Mesenteric fat pad (tissue), 1 donor: ENCODE measurements around the gene BCL2L1. TPM values are rescaled to one million over a fixed set of nuclear protein-coding genes. Genes with fewer than 3 reads are reported as not detected.

Experiments
- DNase-seq: peaks from one replicate; pipeline ENCODE4 v3.0.0-alpha.2; 2020; ENCODE audit warnings: low spot score
- total RNA-seq: library from RNA; stranded (reverse); fragmentation: NEBNext Ultra II Directional; extraction: Animal tissue kit (Norgen Biotek cat#: 25700); gene quantifications from one replicate; pipeline ENCODE4 v1.2.1, GENCODE V29; 2021
- donor health status: DM: yes; HTN: yes; CAD: no.

The BCL2L1 gene
- total RNA-seq, 1 donor from 2014 or later = 135 TPM

DNA sequence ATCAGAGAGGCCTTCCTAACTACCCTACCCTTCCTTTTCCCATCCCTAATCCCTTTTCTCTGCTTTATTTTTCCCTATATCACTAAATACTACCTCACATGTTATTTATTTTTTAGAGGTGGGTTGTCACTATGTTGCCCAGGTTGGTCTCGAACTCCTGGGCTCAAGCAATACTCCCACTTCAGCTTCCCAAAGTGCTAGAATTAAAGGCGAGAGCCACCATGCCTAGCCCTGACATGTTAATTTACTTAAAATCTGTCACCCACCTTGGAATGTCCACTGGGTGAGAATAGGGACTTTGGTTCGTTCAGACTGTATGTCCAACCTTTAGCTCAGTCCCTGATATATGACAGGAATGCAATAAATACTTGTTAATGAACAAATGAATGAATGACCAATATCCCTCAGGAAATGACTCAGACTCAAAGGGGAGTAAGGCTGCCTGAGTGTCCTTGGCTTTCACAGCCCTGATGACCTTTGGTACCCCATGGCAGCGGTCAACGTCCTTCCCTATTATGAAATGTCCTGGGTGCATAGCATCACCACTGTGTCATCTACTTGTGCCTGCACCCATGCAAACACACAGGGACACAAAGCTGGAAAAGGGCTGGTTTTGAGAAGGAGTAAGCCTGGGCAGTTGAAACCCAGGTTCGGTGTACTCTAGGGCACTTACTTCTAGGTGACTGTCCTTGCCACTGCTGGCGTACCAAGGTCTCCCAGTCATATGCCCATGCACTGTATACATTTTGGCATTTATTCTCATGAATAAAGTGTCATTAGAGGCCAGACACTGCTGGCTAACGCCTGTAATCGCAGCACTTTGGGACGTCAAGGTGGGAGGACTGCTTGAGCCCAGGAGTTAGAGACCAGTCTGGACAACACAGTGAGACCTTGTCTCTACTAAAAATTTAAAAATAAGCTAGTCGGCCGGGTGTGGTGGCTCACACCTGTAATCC is 26.5 kb downstream of the BCL2L1 start:
- DNase-seq = no peak

DNA sequence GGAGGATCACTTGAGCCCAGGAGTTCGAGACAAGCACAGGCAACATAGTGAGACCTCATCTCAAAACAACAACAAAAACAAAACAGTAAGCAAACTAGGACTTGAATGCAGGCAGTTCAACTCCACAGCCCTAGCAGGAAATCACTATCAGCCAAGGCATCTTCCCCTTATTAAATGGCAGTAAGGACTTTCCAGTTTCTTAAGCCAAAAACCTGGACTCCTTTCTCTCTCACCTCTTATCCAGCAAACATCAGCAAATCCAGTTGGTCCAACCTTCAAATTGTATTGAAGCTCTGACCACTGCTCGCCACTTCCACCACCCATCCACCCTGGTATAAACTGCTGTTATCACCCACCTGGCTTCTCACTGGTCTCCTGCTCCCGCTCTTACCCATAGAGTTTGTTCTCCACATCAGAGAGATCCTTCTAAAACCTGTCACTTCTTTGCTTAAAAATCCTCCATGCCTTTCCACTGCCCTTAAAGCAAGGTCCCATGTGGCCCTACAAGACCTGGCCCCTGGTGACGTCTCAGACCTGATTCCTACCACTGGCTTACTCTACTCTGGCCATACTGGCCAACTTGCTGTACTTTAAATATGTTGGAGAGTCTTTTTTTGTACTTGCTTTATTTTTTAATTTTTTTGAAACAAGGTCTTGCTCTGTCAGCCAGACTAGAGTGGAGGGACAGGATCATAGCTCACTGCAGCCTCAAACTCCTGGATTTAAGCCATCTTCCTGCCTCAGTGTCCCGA is 27.6 kb downstream of the BCL2L1 start:
- no peak for DNase-seq

DNA sequence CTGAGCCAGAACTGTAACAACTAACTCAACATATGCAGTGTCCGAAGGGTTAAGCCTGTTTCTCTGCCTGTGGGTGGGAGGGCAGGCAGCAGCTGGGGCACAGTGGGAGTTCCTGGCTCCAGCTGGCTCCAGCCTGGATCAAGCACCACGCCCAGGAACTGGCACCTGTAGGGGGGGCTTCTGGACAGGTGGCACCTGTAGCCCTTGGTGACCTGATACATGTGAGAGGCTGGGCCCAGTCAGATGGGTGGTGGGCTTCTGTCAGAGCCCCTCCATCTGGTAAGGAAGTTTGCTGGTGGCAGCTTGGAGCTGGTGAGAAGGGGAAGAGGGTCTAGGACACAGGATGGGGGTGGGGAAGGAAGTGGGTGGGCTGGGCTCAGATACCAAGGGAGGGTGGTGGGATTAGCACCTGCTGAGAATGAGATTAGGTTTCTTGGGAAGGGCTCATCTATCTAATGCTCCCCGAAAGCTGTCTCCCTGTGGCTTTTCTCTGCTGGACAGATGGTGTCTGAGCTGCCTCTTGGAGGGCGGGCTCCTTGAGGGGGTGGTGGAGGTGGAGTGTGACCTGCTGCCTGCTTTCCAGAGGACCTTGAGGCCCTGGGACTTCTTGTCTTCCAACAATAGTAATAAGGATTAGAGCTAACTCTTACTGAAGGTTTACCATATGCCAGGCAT is 28.5 kb downstream of the BCL2L1 start:
- DNase-seq = no peak

DNA sequence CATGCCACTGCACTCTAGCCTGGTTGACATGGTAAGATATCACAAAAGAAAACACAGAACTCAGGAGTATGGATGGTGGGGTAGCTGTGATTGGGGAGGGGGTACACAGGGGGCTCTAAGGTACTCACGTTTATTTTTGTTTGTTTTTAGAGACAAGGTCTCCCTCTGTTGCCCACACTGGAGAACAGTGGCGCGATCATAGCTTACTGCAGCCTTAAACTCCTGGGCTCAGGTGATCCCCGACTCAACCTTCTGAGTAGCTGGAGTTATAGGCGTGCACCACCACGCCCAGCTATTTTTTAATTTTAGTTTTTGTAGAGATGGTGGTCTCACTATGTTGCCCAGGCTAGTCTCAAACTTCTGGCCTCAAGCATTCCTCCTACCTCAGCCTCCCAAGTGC is 29.3 kb downstream of the BCL2L1 start:
- no peak for DNase-seq

DNA sequence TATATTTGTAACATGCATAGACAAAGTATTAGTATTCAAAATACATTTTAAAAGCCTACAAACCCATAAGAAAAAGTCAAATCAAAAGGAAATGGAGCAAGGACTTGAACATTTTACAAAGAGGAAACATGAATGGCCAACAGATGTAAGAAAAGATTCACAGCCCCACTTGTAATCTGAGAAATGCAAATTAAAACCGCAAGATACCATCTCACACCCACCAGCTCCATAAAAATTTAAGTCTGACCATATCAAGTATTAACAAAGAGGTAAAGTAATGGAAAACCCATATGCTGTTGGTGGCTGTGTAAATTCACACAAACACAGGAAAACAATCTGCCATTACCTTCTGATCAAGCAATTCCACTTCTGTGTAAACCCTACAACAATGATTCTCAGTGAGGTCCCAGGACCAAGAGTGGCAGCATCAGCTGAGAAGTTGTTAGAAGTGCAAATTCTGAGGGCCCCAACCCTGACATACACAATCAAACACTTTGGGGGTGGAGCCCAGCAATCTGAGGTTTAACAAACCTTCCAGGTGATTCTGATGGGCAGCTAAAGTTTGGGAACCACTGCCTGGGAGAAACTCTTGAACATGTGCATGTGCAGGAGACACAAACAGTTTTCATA is 30.9 kb downstream of the BCL2L1 start:
- no peak for DNase-seq

DNA sequence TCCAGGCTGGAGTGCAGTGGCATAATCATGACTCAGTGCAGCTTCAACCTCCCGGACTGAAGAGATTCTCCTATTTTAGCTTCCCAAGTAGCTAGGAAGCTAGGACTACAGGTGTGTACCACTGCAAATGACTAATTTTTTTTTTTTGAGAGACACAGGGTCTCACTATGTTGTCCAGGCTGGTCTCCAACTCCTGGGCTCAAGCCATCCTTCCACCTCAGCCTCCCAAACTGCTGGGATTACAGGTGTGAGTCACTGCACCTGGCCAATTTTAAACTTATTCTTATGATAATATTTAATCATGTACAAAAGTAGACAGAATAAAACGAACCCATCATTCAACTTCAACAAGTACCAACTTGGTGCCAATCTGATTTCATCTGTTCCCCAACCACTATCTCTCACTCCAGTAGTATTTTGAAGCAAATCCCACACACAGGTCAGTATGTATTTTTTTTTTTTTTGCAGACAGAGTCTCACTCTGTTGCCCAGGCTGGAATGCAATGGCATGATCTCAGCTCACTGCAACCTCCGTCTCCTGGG is 32.5 kb downstream of the BCL2L1 start:
- no peak for DNase-seq

DNA sequence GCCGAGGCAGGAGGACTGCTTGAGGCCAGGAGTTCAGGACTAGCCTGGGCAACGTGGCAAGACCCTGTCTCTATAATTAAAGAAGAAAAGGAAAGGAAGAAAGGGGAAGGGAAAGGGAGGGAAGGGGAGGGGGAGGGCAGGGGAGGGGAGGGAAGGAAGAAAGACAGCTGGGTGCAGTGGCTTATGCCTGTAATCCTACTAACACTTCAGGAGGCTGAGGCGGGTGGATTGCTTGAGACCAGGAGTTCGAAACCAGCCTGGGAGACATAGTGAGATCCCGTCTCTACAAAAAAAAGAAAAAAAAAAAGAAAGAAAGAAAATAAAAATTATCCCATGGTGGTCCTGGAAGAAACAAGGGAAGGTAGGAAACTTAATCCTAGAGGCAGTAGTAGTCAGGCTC is 33.5 kb downstream of the BCL2L1 start:
- no peak for DNase-seq

DNA sequence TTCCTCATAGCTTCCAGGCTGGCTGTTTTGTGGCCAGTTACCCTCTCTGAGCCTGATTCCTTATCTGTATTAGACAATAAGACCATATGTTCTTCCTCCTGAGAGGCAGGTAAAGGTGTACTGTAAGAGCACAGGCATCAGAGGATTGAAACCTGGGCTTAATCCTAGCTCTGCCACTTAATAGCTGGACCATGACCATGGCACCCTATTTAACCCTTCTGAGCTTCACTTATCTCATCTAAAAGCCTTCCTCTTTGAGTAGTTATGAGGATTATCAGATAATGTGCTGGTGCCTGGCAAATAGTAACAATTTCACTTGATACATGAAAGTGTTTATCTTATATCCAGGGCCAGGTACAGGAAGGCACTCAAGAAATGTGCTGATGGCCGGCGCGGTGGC is 34.9 kb downstream of the BCL2L1 start:
- DNase-seq = no peak

DNA sequence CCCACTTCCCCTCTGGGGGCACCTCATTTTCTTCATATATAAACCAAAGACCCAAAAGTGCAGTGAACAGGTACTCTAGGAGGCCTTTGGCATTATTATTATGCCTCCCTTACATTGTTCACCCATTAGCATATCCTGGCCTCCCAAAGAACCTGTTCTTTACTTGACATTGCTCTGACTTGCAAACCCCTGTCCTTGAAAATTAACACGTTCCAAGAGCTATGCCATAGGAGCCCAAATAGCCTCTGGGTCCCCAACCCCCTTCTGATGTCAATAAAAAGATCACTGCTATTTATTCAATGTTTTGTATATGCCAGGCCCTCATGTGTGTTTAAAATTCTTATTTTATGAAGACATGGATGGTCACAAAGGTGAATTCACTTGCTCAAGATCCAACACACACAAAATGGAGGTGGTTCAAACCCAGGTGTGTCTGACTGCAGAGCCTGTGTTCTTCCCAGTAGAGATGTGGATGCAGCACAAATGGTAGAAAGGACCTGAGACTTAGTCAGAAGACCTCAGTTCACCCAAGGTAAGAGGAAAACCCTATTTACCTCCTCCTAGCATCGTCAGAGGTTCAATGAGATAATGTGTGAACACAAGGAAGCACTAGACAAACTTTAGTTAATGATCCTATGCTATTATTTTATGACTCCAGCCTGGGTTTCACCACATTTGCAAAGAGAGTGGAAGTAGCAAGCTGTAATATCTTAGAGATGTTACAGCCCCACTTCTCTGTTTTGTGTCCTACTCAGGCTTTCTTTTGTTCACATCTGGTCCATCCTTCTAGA is 36.6 kb downstream of the BCL2L1 start:
- DNase-seq = no peak

DNA sequence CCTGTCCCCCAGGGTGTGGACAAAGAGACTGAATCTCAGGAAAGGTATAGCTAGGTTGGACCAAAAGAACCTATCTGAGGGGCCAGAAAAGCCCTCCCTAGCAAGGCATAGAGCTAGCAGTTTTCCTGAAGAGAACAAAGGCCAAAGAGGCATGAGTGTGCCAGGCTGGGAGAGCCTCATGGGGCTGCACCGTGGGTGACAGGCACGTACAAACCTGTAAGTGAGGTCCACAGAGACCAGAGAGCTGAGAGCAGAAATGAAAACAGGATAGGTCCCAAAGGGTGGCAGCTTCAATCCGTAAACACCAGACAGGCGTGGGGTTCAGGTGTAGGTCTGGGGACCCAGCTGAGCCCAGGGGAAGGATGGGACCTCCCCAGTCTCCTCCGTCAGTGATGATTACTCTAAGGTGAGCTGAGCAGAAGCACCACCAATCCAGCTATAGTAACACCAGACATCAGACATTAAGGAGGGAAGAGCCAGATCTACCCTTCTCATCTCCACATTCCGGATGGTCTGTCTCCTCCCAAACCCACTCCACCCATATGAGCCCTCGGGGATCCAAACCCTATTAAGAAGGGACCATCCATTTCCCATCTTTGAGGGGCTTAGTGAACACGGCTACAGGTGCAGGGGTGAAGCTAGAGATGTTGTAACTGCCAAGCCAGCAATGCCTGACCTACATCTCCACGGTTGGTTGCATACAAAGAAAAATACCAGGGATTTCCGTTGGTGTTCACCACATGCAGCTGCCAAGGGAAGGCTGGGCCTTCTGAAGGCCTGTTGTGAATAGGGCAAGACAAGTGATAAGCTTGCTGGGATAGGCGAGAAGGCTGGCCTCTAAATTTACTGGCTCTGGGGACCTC is 38.3 kb downstream of the BCL2L1 start:
- DNase-seq = no peak

DNA sequence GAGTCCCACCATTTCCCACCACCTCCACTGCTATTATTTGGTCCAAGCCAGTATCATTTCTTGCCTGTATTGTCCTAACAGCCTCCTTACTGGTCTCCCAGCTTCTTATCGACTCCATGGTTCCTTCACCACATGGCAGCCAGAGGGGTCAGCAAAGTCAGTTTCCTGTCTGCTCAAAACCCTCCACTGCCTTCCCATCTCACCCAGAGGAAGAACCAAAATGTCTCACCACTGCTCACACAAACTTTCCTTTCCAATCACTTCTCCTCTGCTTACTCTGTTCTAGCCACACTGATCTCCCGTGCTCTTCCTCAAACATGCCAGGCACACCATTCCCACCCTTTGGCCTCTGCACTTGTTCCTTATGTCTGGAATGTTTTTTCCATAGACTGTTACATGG is 39.7 kb downstream of the BCL2L1 start:
- no peak for DNase-seq

DNA sequence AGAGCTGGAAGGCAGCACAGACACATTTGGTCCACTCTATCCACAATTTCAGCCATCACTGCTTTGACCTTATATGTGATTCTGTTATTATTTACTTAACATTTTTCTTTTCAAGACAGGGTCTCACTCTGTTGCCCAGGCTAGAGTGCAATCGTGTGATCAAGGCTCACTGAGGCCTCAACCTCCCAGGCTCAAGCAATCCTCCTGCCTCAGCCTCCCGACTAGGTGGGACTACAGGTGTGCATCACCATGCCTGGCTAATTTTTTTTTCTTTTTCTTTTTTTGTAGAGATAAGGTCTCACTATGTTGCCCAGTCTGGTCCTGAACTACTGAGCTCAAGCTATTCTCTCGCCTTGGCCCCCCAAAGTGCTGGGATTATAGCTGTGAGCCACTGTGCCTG is 40.3 kb downstream of the BCL2L1 start:
- no peak for DNase-seq

DNA sequence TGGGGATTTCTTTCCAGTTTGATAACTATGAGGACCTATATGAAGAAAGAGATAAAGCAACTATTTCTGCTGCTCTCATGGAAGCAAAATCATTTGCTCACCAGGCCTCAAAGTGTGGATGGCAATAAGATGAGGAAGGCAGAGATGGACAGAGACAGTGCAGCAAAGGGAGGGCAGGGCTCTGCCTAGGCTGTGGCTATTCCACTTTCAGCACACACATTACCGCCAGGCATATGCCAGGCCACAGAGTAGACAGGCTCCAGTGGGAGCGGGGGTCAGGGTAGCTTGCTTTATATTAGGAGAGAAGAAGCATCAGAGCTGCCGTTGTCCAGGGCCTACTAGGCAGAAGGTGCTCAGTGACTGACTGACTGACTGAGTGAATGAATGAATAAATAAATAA is 40.9 kb downstream of the BCL2L1 start:
- no peak for DNase-seq

DNA sequence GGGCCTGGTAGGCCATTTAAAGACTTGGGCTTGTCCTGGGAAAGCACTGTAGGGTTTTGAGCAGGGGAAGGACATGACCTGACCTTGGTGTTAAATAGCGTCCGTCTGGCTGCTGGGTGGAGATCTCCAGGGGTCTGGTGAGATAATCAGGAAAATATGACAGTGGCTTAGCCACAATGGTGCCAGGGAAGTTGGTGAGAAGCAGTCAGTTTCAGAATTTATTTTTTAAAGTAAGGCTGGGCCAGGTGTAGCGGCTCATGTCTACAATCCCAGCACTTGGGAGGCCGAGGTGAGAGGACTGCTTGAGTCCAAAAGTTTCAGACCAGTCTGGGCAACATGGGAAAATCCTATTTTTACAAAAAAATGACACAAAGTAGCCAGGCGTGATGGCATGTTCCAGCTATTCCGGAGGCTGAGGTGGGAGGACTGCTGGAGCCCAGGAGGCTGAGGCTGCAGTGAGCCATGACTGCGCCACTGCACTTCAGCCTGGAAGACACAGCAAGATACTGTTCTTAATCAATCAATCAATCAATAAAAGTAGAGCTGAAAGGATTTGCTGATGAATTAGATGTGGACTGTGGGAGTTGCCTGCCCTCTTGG is 41.4 kb downstream of the BCL2L1 start:
- no peak for DNase-seq

DNA sequence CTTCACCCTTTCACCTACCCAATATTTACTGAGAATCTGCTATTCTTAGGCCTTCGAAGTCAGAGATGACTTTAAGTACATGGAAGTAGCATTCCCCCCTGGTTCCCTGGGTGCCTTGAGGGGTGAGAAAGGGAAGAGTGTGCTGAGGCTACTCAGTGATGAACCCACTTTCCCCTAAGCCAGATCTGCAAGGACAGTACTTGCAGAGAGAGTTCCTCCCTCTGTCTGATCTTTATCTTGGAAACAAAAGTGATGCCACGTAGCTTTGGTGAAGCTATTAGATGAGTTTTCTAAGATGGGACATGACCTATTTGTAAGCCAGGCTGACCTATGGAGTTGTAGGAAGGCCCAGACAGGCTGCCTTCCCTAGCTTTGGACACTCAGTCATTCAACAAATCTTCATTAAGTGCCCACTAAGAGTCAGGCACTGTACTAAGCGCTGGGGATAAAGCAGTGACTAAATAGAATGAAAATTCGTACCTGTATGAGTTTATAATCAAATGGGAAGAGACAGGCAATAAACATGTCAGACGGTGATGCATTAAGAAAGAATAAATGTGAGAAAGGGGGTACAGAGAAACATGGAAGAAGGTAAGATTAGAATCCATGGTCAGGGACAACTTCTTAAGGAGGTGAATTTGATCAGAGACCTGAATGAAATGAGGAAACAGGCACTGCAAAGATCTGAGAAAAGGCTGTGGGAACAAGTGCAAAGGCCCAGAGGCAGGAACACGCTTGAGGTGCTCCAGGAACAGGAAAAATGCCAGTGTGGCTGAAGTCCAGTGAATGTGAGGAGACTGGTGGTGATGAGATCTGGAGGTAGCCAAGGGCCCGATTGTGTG is 42.2 kb downstream of the BCL2L1 start:
- DNase-seq = no peak

DNA sequence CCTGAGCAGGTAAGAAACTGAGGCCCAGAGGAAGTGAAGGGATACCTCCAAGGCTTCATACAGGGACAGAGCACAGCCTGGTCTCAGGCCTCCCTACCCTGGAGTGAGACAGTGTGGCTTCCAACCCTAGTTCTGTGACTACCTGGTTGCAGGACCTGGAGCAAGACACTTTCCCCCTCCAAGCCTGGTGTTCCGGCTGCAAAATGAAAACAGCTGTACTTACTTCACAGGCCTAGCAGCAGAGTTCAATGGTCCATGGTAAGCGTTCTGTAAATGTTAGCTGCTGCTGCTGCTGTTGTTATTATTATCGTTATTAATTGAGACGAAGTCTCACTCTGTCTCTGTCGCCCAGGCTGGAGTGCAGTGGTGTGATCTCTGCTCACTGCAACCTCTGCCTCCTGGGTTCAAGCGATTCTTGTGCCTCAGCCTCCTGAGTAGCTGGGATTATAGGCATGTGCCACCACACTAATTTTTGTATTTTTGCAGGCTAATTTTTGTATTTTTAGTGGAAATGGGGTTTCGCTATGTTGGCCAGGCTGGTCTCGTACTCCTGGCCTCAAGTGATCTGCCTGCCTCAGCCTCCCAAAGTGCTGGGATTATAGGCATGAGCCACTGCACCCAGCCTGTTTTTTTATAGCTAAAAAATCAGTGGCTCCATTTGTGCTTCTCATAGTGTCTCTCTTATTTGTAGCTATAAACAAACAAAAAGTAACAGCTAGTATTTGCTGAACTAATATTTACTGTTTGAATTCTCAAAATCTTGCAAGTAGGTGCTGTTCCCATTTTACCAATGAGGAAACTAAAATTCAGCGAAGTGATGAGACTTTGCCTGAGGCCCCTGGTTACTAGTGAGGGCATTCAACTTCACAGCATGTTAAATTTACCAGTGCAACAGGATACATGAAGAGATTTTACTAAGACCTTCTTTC is 43.0 kb downstream of the BCL2L1 start:
- DNase-seq = no peak
